PC-3 (cell line): ENCODE measurements around the gene ARID5A.

Experiments used
- CTCF ChIP-seq: fragments of 300-600 bp; sonication (generic); conservative IDR thresholded peaks from 2 replicates; pipeline ENCODE4 v1.5.1; 2017; ENCODE audit warnings: antibody characterized with exemption, low read depth, mild to moderate bottlenecking, low read length
- EZH2phosphoT487 ChIP-seq: fragments of 300-600 bp; sonication (generic); IDR thresholded peaks from 2 replicates; pipeline ENCODE4 v1.6.1; 2018; ENCODE audit warnings: mild to moderate bottlenecking, antibody characterized with exemption, low read length, borderline replicate concordance

GRCh38 chr2:96527286-96528005, 9.1 kb upstream of the ARID5A start:
- TF ChIP-seq CTCF (no peak), EZH2phosphoT487 (no peak)
